Measurements from ENCODE around the gene BCOR. TPM values are rescaled to one million over a fixed set of nuclear protein-coding genes. Genes with fewer than 3 reads are reported as not detected.
A peak's percentile ranks its signal among the peaks of the same experiment; 100 is the strongest.

Gene BCOR
- total and polyA plus RNA-seq, 2 of the 13 experiments (the other 11 are each of a cell fraction or from before 2014, with no cell fraction given), result 14.3 to 15.2 TPM

DNA sequence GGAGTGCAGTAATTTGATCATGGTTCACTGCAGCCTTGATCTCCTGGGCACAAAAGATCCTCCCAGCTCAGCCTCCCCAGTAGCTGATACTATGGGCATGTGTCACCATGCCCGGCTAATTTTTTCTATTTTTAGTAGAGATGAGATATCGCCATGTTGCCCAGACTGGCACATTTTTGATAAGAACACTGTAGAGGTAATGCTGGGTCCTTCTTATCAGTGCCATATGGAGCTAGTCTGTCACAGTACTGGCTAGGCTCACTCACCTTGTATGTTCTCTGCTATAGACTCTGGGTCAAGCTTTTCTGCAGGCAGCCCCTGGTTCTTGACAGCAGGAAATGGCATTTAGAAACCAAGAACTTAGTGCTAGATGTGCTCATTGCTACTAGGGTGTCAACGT, 53.9 kb downstream of the BCOR start:
- no peaks in the 10 kb centered on the region for H4K20me1 ChIP-seq (ENCODE audit: insufficient read depth, low read length)
- no peak for FAIRE-seq
- CTCF ChIA-PET (ENCODE audit: low intra/inter-chr PET ratio, low total read pairs), result no interaction called here
- in situ Hi-C loops (cut with HindIII; ENCODE audit: extremely low pct_ligation_motif_present, low pct_unique_long_range_greater_than_20kb), result no loop called here
- no TSS peak for BruUV-seq (replicated peaks)
- no peaks in the 10 kb centered on the region for H3K27me3 ChIP-seq (ENCODE audit: control insufficient read depth in 1 of 2, insufficient read depth in 2 of 2, low read length in 2 of 2)
- no peak for TF ChIP-seq PCBP2 (optimal IDR thresholded peaks at IDR 0.05; ENCODE audit: low read depth, low read length, poor library complexity, severe bottlenecking)
- TF ChIP-seq KAT7 (CRISPR knock-in tag; IDR thresholded peaks at IDR 0.05; ENCODE audit: borderline replicate concordance), result no peak
- TF ChIP-seq HNRNPK (IDR thresholded peaks at IDR 0.05; ENCODE audit: low read depth, low read length, poor library complexity, severe bottlenecking), result no peak
- no peak for TF ChIP-seq NPAS2 (CRISPR knock-in tag; IDR thresholded peaks at IDR 0.05; ENCODE audit: borderline replicate concordance)
- TF ChIP-seq ZMAT3 (CRISPR knock-in tag; conservative IDR thresholded peaks at IDR 0.05), result no peak
- no peak for TF ChIP-seq DPF2 (CRISPR knock-in tag; IDR thresholded peaks at IDR 0.05; ENCODE audit: borderline replicate concordance, low read depth)
- TF ChIP-seq KMT2B (CRISPR knock-in tag; IDR thresholded peaks at IDR 0.05), result no peak
- TF ChIP-seq, protein P1, sequence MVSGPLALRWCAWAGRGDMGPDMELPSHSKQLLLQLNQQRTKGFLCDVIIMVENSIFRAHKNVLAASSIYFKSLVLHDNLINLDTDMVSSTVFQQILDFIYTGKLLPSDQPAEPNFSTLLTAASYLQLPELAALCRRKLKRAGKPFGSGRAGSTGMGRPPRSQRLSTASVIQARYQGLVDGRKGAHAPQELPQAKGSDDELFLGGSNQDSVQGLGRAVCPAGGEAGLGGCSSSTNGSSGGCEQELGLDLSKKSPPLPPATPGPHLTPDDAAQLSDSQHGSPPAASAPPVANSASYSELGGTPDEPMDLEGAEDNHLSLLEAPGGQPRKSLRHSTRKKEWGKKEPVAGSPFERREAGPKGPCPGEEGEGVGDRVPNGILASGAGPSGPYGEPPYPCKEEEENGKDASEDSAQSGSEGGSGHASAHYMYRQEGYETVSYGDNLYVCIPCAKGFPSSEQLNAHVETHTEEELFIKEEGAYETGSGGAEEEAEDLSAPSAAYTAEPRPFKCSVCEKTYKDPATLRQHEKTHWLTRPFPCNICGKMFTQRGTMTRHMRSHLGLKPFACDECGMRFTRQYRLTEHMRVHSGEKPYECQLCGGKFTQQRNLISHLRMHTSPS (CRISPR knock-in tag; IDR thresholded peaks at IDR 0.05; ENCODE audit: low read depth), result no peak
- 0 out of 5 replicates have a peak, but pooled peaks cover 0 to under 1% of the 10 kb centered on the region in 2 experiments for H3K36me3 ChIP-seq (replicated peaks in 1 of 2; ENCODE audit: control insufficient read depth in 1 of 2, insufficient read depth in 2 of 2, low read length in 2 of 2)
- peak; percentile 29; the same call in 1 of the 3 replicates for ATAC-seq
- no peak overlapping the region for H3K9ac ChIP-seq (ENCODE audit: insufficient read depth, low read depth, low read length)
- no peak for DNase-seq (ENCODE audit: low spot score)
- POLR2A ChIA-PET, result no interaction called here
- no peak overlapping the region for H2AFZ ChIP-seq (ENCODE audit: low read length)
- H3K79me2 ChIP-seq (ENCODE audit: insufficient read depth, low read length), result no peaks in the 10 kb centered on the region
- H3K4me1 ChIP-seq (ENCODE audit: insufficient read depth, low read length), result peaks cover 11% of the 10 kb centered on the region
- no peaks in the 10 kb centered on the region for H3K9me3 ChIP-seq (ENCODE audit: low read length)
- no peak overlapping the region for H3K4me2 ChIP-seq (ENCODE audit: low read depth, low read length)
- intact Hi-C loops (cut with micrococcal nuclease; ENCODE audit: unreplicated experiment), result no loop called here
- WGBS (ENCODE audit: low lambda C conversion rate), result 69% methylated on average over 2 of the region's 3 CpGs
- no peak overlapping the region for H3K4me3 ChIP-seq (replicated peaks in 1 of 3; ENCODE audit: insufficient read depth in 1 of 3, low read depth in 2 of 3, low read length in 3 of 3)
- no peak overlapping the region for H3K27ac ChIP-seq (ENCODE audit: extremely low read length, insufficient read depth, low read length)
